IPS-20b (cell line): ENCODE data around the gene SFRP4.

Source experiments
- H3K27ac ChIP-seq: one replicate; pipeline ENCODE4 v1.5.1; 2013; ENCODE audit warnings: low read length
- H3K27me3 ChIP-seq: 2 replicates; pipeline ENCODE4 v1.6.1; 2013; ENCODE audit warnings: mild to moderate bottlenecking, low read length, inconsistent platforms; ENCODE audit not compliant: insufficient read depth
- H3K36me3 ChIP-seq: 2 replicates; pipeline ENCODE4 v1.6.1; 2013; ENCODE audit warnings: low read depth, mild to moderate bottlenecking, inconsistent platforms, low read length, moderate library complexity; ENCODE audit not compliant: insufficient read depth
- H3K4me1 ChIP-seq: 2 replicates; pipeline ENCODE4 v1.6.1; 2013; ENCODE audit warnings: mild to moderate bottlenecking, control low read depth, inconsistent platforms, low read length, moderate library complexity; ENCODE audit not compliant: insufficient read depth
- H3K4me3 ChIP-seq: 2 replicates; pipeline ENCODE4 v1.5.1; 2013; ENCODE audit warnings: mild to moderate bottlenecking, low read length, inconsistent platforms
- H3K9ac ChIP-seq: 2 replicates; pipeline ENCODE4 v1.6.1; 2013; ENCODE audit warnings: low read depth, mild to moderate bottlenecking, inconsistent platforms, low read length, moderate library complexity
- H3K9me3 ChIP-seq: 2 replicates; pipeline ENCODE4 v1.6.1; 2013; ENCODE audit warnings: mild to moderate bottlenecking, low read depth, low read length, inconsistent platforms; ENCODE audit not compliant: insufficient read depth

Gene SFRP4

DNA sequence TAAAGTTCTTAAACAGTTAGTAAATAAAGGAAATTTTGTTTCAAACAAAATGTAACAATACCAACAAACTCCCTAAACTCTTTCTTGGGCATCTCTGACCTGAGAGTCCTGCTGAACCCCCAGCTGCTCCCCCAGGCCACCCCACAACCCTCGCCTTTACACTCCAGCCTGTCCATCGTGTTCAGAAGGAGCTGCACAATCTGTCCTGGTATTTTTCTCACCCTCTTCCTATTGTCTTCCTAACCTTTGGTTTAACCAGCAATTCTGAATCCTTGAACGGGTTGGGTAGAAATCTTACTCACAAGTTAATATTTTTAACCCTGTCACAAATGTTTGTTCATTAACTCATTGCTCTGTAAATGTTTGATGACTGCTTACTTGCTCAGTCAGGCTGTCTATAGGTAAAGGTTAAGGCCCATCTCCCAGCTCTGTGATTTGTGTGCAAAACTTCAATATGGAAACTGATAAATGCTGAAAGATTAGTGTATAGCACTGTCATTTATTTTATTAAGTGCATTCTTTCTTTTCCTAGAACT lies 16.8 kb downstream of the SFRP4 start:
- Histone ChIP-seq H3K27me3 (no peaks in the 10 kb centered on the region), H3K36me3 (no peaks in the 10 kb centered on the region), H3K4me3 (no peak overlapping the region), H3K9ac (no peak overlapping the region), H3K9me3 (no peaks in the 10 kb centered on the region), H3K4me1 (peaks cover 3% of the 10 kb centered on the region; the same call in 1 of the 2 replicates), H3K27ac (no peak overlapping the region)

DNA sequence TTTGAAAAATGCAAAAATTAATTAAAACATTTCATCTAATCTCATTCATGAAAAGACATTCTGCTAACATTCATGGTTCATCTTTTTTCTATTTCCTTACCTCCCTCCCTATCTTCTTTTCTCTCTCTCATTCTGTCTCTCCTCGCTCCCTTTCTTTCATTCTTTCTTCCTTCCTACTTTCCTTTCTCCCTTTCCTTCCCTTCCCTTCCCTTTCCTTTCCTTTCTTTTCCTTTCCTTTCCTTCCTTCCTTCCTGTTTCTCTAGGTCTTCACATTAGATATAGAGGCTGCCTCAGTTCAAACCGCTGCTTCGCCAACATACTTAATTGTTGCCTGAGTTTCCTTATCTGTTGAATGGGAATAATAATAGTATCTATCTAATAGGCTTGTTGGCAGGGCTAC lies 21.9 kb downstream of the SFRP4 start:
- H3K4me1 ChIP-seq, result no peaks in the 10 kb centered on the region
- H3K36me3 ChIP-seq, result no peaks in the 10 kb centered on the region
- no peak overlapping the region for H3K4me3 ChIP-seq
- H3K27me3 ChIP-seq, result no peaks in the 10 kb centered on the region
- no peak overlapping the region for H3K9ac ChIP-seq
- no peaks in the 10 kb centered on the region for H3K9me3 ChIP-seq
- H3K27ac ChIP-seq, result no peak overlapping the region

DNA sequence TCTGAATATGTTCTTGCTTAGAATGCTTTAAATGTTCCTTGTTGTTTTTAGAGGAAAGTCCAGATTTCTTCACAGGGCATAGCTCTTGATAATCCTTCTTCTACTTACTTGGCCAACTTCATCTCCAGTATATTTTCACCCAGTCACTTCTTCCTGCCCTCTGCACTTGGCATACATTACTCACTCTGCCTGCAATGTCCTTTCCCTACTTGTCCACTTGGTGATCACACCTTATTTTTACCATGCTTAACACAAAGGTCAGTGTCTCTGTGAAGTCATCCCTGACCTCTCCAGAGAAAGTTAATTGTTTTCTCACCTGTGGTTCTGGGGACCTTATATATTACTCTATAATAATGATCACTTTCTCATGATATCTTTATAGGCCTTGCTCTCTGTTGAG lies 23.3 kb downstream of the SFRP4 start:
- Histone ChIP-seq H3K27ac (no peak overlapping the region), H3K36me3 (no peaks in the 10 kb centered on the region), H3K4me3 (no peak overlapping the region), H3K9me3 (no peaks in the 10 kb centered on the region), H3K4me1 (no peaks in the 10 kb centered on the region), H3K9ac (no peak overlapping the region), H3K27me3 (no peaks in the 10 kb centered on the region)

DNA sequence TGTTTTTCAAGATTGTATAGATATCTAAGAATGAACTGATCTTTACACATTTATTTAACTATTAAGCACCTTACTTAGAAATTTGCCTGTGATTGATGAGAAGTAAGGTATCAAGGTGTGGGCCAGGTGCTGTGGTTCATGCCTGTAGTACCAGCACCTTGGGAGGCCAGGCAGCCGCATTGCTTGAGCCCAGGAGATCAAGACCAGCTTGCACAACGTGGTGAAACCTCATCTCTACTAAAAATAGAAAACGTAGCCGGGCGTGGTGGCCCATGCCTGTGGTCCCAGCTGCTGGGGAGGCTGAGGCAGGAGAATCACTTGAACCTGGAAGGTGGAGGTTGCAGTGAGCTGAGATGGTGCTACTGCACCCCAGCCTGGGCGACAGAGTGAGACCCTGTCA lies 34.5 kb downstream of the SFRP4 start:
- Histone ChIP-seq H3K4me1 (no peaks in the 10 kb centered on the region), H3K9me3 (no peaks in the 10 kb centered on the region), H3K4me3 (no peak overlapping the region), H3K9ac (no peak overlapping the region), H3K27ac (no peak overlapping the region), H3K27me3 (no peaks in the 10 kb centered on the region), H3K36me3 (no peaks in the 10 kb centered on the region)
